ENCODE results near the gene CTSZ.
"Not testable (repeated sequence)": the region's sequence is repeated elsewhere in the genome, so short reads cannot be mapped to it uniquely, and the experiment has no call there.

Gene CTSZ

DNA sequence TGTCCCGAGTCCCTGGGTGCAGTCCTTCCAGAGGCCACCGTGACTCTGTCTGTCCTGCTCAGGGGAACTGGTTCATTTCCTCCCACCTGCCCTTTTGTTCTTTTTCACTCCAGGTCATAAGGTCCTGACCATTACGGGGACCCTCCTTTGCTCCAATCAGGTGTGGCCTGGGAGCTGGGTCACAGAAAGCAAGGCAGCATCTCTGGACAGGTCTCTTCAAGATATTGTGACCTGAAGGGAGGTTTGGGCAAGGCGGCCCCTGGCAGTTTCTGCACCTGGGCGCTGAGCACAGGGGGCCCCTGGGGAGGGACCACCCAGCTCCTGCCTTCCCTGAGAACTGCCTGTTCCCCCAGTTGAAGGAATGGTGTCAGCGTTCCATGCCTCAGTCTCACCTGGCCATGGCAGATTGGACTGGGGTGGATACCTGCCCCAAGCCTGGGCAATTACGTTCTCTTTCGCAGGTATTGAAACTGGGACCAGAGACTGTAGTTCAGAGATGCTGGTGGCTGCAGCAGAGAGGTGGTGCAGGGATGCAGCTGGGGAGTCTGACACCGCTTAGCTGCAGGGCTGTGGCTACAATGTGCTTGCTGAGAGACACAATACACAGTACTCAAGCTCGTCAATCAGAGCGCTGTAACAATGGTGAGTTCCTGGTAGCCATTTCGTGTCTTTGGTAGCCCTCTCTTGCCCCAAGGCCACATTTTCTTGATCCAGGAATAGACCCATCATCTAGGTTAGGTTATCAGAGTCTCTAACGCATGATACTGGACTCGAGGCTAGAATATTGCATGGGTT lies 41.6 kb downstream of the CTSZ start:
- no peak for TF ChIP-seq EZH2phosphoT487 (IDR thresholded peaks at IDR 0.05; ENCODE audit: low read depth)
- TF ChIP-seq, protein P1, sequence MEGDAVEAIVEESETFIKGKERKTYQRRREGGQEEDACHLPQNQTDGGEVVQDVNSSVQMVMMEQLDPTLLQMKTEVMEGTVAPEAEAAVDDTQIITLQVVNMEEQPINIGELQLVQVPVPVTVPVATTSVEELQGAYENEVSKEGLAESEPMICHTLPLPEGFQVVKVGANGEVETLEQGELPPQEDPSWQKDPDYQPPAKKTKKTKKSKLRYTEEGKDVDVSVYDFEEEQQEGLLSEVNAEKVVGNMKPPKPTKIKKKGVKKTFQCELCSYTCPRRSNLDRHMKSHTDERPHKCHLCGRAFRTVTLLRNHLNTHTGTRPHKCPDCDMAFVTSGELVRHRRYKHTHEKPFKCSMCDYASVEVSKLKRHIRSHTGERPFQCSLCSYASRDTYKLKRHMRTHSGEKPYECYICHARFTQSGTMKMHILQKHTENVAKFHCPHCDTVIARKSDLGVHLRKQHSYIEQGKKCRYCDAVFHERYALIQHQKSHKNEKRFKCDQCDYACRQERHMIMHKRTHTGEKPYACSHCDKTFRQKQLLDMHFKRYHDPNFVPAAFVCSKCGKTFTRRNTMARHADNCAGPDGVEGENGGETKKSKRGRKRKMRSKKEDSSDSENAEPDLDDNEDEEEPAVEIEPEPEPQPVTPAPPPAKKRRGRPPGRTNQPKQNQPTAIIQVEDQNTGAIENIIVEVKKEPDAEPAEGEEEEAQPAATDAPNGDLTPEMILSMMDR (IDR thresholded peaks at IDR 0.05; ENCODE audit: low read depth, low read length): no peak
- Histone ChIP-seq H3K4me1 (ENCODE audit: low read length) (peaks cover 20% of the 10 kb centered on the region), H3K79me2 (ENCODE audit: low read length) (no peaks in the 10 kb centered on the region), H3K9ac (ENCODE audit: low read length) (no peak overlapping the region), H3K27ac (ENCODE audit: low read length) (no peak overlapping the region), H3K4me3 (ENCODE audit: low read length) (no peak overlapping the region), H3K9me3 (ENCODE audit: insufficient read depth, low read length) (peaks cover 10% of the 10 kb centered on the region; the same call in 1 of the 2 replicates), H4K20me1 (ENCODE audit: insufficient read depth, low read length) (no peaks in the 10 kb centered on the region), H3K4me2 (ENCODE audit: low read length) (no peak overlapping the region), H3K36me3 (replicated peaks; ENCODE audit: low read depth, low read length) (peaks cover 5% of the 10 kb centered on the region), H2AFZ (ENCODE audit: low read depth, low read length) (no peak overlapping the region), H3K27me3 (ENCODE audit: low read depth, low read length) (peaks cover 53% of the 10 kb centered on the region)

- not testable (repeated sequence) for H3K4me3 ChIP-seq (ENCODE audit: low read length); H4K20me1 ChIP-seq (ENCODE audit: insufficient read depth, low read length); H3K79me2 ChIP-seq (ENCODE audit: low read length); H3K27ac ChIP-seq (ENCODE audit: low read length); H2AFZ ChIP-seq (ENCODE audit: low read depth, low read length); H3K36me3 ChIP-seq (replicated peaks; ENCODE audit: low read depth, low read length); H3K9me3 ChIP-seq (ENCODE audit: insufficient read depth, low read length); H3K9ac ChIP-seq (ENCODE audit: low read length); H3K4me2 ChIP-seq (ENCODE audit: low read length)
- Histone ChIP-seq H3K4me1 (ENCODE audit: low read length) (peaks cover 11% of the 10 kb centered on the region), H3K27me3 (ENCODE audit: low read depth, low read length) (peaks cover 53% of the 10 kb centered on the region)
These were observed 43.1 kb downstream of the CTSZ start for GRCh38 chr20:58963922-58964321.

DNA sequence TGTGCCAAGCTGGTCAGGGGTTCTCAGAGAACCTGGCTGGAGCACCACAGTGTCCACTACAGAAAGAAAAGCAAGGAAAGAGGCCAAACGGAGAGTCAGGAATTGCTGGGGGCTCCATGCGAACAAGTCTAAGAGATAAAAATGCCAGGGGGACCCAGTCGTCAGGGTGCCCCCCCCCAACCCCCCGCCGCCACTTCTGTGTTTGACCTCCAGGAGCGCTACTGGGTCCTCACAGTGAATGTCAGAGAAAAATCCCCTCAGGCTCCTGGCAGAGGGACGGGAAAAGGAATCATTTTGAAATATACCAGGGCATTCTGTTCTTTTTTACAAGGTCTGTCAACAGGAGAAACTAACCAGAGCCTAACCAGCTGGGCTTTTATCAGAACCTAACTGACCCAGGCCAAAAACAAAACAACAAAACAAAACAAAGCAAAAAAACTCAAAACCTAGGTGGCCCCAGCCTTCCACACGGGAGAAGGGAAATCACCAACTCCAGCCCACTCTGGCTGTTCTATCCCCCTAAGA lies 43.9 kb downstream of the CTSZ start:
- TF ChIP-seq, protein P1 (IDR thresholded peaks at IDR 0.05; ENCODE audit: low read depth, low read length): no peak
- no peak for TF ChIP-seq EZH2phosphoT487 (IDR thresholded peaks at IDR 0.05; ENCODE audit: low read depth)

DNA sequence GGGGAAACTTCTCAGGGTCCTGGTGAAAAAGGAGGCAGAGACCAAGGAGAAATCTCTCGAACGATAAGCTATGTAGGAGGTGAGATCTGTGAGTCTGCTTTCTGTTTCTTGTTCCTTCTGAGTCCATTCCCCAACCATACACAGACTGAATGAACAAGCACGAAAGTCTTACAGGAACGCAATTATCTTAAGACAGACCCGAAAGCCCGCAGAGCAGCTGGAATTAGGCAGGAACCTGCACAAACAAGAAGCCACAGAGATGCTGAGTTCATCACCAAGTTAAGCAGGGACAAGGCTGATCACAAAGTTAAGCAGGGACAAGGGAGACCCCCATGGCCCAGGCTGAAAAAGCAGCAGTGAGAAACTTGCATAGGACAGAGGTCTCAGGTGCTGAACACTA lies 47.4 kb downstream of the CTSZ start:
- TF ChIP-seq, protein P1 (IDR thresholded peaks at IDR 0.05; ENCODE audit: low read depth, low read length): no peak
- TF ChIP-seq EZH2phosphoT487 (IDR thresholded peaks at IDR 0.05; ENCODE audit: low read depth): no peak
- Histone ChIP-seq H3K4me3 (ENCODE audit: low read length) (no peak overlapping the region), H2AFZ (ENCODE audit: low read depth, low read length) (0 out of 2 replicates have a peak overlapping the region, but pooled peaks have one; percentile 16), H3K4me2 (ENCODE audit: low read length) (no peak overlapping the region), H3K4me1 (ENCODE audit: low read length) (peaks cover 11% of the 10 kb centered on the region), H3K27me3 (ENCODE audit: low read depth, low read length) (peaks cover 23% of the 10 kb centered on the region), H3K27ac (ENCODE audit: low read length) (no peak overlapping the region), H4K20me1 (ENCODE audit: insufficient read depth, low read length) (no peaks in the 10 kb centered on the region), H3K9ac (ENCODE audit: low read length) (no peak overlapping the region), H3K79me2 (ENCODE audit: low read length) (no peaks in the 10 kb centered on the region), H3K9me3 (ENCODE audit: insufficient read depth, low read length) (peaks cover 6% of the 10 kb centered on the region; the same call in 1 of the 2 replicates), H3K36me3 (replicated peaks; ENCODE audit: low read depth, low read length) (peaks cover 5% of the 10 kb centered on the region)

More for the DNA sequence above, 43.9 kb downstream of the CTSZ start:
- Histone ChIP-seq H3K9ac (ENCODE audit: low read length) (no peak overlapping the region), H3K27me3 (ENCODE audit: low read depth, low read length) (peaks cover 47% of the 10 kb centered on the region), H3K79me2 (ENCODE audit: low read length) (no peaks in the 10 kb centered on the region), H3K9me3 (ENCODE audit: insufficient read depth, low read length) (peaks cover 6% of the 10 kb centered on the region; the same call in 1 of the 2 replicates), H3K4me3 (ENCODE audit: low read length) (no peak overlapping the region), H3K4me1 (ENCODE audit: low read length) (peaks cover 11% of the 10 kb centered on the region), H4K20me1 (ENCODE audit: insufficient read depth, low read length) (no peaks in the 10 kb centered on the region), H3K27ac (ENCODE audit: low read length) (no peak overlapping the region), H3K36me3 (replicated peaks; ENCODE audit: low read depth, low read length) (peaks cover 5% of the 10 kb centered on the region), H3K4me2 (ENCODE audit: low read length) (no peak overlapping the region), H2AFZ (ENCODE audit: low read depth, low read length) (no peak overlapping the region)

Data from OCI-LY3 (cell line).